Osteocyte (in vitro differentiated cells): Measurements from ENCODE around the gene TRERF1. TPM values are rescaled to one million over a fixed set of nuclear protein-coding genes. Genes with fewer than 3 reads are reported as not detected.

Experiments
- DNase-seq: peaks from one replicate; pipeline ENCODE4 v3.0.0; 2021; ENCODE audit warnings: mixed read lengths; ENCODE audit not compliant: unreplicated experiment; ENCODE audit errors: extremely low spot score
- H3K27ac Mint-ChIP-seq: one replicate; pipeline ENCODE4 v1.8.0; 2021; ENCODE audit warnings: mild to moderate bottlenecking, mixed read lengths; ENCODE audit not compliant: unreplicated experiment
- H3K27me3 Mint-ChIP-seq: one replicate; pipeline ENCODE4 v1.8.0; 2021; ENCODE audit warnings: mixed read lengths; ENCODE audit not compliant: unreplicated experiment
- H3K36me3 Mint-ChIP-seq: one replicate; pipeline ENCODE4 v1.8.0; 2021; ENCODE audit warnings: mixed read lengths; ENCODE audit not compliant: unreplicated experiment
- H3K4me1 Mint-ChIP-seq: one replicate; pipeline ENCODE4 v1.8.0; 2021; ENCODE audit warnings: mixed read lengths; ENCODE audit not compliant: unreplicated experiment
- H3K4me3 Mint-ChIP-seq: one replicate; pipeline ENCODE4 v1.8.0; 2021; ENCODE audit warnings: mild to moderate bottlenecking, moderate library complexity, mixed read lengths; ENCODE audit not compliant: unreplicated experiment
- H3K9me3 Mint-ChIP-seq: one replicate; pipeline ENCODE4 v1.8.0; 2021; ENCODE audit warnings: mixed read lengths; ENCODE audit not compliant: unreplicated experiment
- CTCF ChIP-seq: fragments of 200-600 bp; sonication (generic); IDR thresholded peaks from 2 replicates; pipeline ENCODE4 v1.5.0; 2021; ENCODE audit warnings: antibody characterized with exemption, mild to moderate bottlenecking, moderate library complexity
- total RNA-seq: library from RNA; stranded (reverse); gene quantifications from 2 replicates; pipeline ENCODE4 v1.2.1, GENCODE V29; 2021

TRERF1 gene
- total RNA-seq, 1 donor from 2014 or later, result 6.4 TPM

- TF ChIP-seq CTCF, result no peak
- H3K27ac Mint-ChIP-seq, result peak overlapping the region; percentile 72
- peaks cover 6% of the 10 kb centered on the region for H3K9me3 Mint-ChIP-seq
- peaks cover 47% of the 10 kb centered on the region for H3K4me1 Mint-ChIP-seq
- H3K36me3 Mint-ChIP-seq, result peaks cover 2% of the 10 kb centered on the region
- H3K4me3 Mint-ChIP-seq, result no peak overlapping the region
- no peak for DNase-seq
- no peaks in the 10 kb centered on the region for H3K27me3 Mint-ChIP-seq
These were observed 135.4 kb downstream of the TRERF1 start for GRCh38 chr6:42315991-42316970.

GRCh38 chr6:42315259-42315990 lies 136.3 kb downstream of the TRERF1 start:
- peak overlapping the region; percentile 14 for H3K4me3 Mint-ChIP-seq
- DNase-seq, result no peak
- H3K4me1 Mint-ChIP-seq, result peaks cover 46% of the 10 kb centered on the region
- no peaks in the 10 kb centered on the region for H3K27me3 Mint-ChIP-seq
- TF ChIP-seq CTCF, result no peak
- H3K27ac Mint-ChIP-seq, result peak overlapping the region; percentile 72
- H3K9me3 Mint-ChIP-seq, result no peaks in the 10 kb centered on the region
- peaks cover 2% of the 10 kb centered on the region for H3K36me3 Mint-ChIP-seq

GRCh38 chr6:42314571-42315258 lies 137.0 kb downstream of the TRERF1 start:
- DNase-seq, result no peak
- Mint-ChIP-seq H3K9me3 (no peaks in the 10 kb centered on the region), H3K4me3 (no peak overlapping the region), H3K27ac (peak overlapping the region; percentile 71), H3K27me3 (no peaks in the 10 kb centered on the region), H3K4me1 (peaks cover 46% of the 10 kb centered on the region), H3K36me3 (peaks cover 2% of the 10 kb centered on the region)
- no peak for TF ChIP-seq CTCF

- Mint-ChIP-seq H3K4me1 (peaks cover 46% of the 10 kb centered on the region), H3K4me3 (no peak overlapping the region), H3K27me3 (no peaks in the 10 kb centered on the region), H3K36me3 (peaks cover 2% of the 10 kb centered on the region), H3K9me3 (no peaks in the 10 kb centered on the region), H3K27ac (peak overlapping the region; percentile 69)
- DNase-seq, result no peak
- TF ChIP-seq CTCF, result no peak
These were observed 137.7 kb downstream of the TRERF1 start for GRCh38 chr6:42313941-42314570.
